Stimulated activated CD8-positive, alpha-beta memory T cell treated with anti-CD3 and anti-CD28 coated beads, Interleukin-2, amount 100 ng/mL, for 1 hour (primary cell): Measurements from ENCODE around the gene BANP.
"Not testable (repeated sequence)": the region's sequence is repeated elsewhere in the genome, so short reads cannot be mapped to it uniquely, and the experiment has no call there.

Experiments
- DNase-seq, 2 donors: peaks; one replicate each; pipeline ENCODE4 v3.0.0-alpha.2; 2020; ENCODE audit warnings: low read depth in 2 of 2

BANP gene

DNA sequence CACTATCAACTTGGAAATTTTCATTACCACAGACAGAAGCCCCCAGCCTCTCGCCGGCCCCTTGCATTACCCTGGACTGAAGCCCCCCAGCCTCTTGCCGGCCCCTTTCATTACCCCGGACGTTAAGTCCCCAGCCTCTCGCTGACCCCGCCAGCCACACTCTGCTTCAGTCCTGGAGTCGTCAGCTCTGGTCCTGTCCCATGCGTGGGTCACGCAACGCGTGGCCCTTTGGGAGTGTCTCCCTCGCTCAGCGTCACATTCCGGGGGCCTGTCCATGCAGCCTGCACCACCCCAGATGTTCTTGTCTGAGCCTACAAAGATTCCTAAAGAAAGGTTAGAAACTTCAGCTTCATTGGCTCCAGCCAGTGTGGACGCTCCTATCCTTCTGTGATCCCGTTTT, 153.1 kb downstream of the BANP start:
- DNase-seq, result not testable (repeated sequence)

- not testable (repeated sequence) for DNase-seq
Observed at GRCh38 chr16:88105574-88106140, 154.4 kb downstream of the BANP start.

- not testable (repeated sequence) for DNase-seq
Observed at GRCh38 chr16:88106566-88106965, 155.3 kb downstream of the BANP start.

GRCh38 chr16:88108762-88109161, 157.5 kb downstream of the BANP start:
- no peak for DNase-seq

- not testable (repeated sequence) for DNase-seq
Observed at GRCh38 chr16:88109726-88110621, 158.7 kb downstream of the BANP start.

- not testable (repeated sequence) for DNase-seq
Observed at GRCh38 chr16:88110875-88111494, 159.8 kb downstream of the BANP start.

DNA sequence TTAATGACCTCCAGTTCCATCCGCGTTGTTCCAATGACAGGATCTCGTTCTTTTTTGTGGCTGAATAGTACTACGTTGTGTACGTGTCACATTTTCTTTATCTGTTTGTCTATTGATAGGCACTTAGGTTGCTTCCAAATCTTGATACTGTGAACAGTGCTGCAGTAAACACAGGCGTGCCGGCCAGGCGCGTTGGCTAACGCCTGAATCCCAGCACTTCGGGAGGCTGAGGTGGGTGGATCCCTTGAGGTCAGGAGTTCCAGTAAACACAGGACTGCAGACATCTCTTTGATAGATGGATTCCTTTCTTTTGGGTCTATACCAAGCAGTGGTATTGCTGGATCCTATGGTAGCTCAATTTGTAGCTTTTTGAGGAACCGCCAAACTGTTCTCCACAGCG, 160.7 kb downstream of the BANP start:
- DNase-seq, result not testable (repeated sequence)

GRCh38 chr16:88113545-88114045, 162.4 kb downstream of the BANP start:
- DNase-seq, result no peak

- DNase-seq, result not testable (repeated sequence)
Observed at GRCh38 chr16:88114541-88115228, 163.5 kb downstream of the BANP start.

DNA sequence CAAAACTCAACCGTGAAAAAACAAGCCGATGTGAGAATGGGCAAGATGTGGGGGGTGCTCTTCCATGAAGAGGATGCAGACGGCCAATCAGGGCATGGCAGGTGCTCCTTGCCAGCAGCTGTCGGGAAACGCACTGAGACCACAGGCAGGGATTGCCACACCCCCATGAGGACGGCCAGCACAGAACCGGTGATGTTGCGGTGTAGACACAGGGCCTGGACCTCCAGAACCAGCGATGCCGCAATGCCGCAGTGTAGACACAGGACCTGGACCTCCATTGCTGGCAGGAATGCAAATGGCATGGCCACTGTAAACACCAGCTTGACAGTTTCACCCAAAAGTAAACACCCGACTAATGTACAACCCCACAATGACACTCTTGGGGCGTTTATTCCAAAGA, 164.9 kb downstream of the BANP start:
- no peak for DNase-seq

GRCh38 chr16:88117476-88117868, 166.2 kb downstream of the BANP start:
- DNase-seq, result no peak

GRCh38 chr16:88118376-88118775, 167.1 kb downstream of the BANP start:
- no peak for DNase-seq

DNA sequence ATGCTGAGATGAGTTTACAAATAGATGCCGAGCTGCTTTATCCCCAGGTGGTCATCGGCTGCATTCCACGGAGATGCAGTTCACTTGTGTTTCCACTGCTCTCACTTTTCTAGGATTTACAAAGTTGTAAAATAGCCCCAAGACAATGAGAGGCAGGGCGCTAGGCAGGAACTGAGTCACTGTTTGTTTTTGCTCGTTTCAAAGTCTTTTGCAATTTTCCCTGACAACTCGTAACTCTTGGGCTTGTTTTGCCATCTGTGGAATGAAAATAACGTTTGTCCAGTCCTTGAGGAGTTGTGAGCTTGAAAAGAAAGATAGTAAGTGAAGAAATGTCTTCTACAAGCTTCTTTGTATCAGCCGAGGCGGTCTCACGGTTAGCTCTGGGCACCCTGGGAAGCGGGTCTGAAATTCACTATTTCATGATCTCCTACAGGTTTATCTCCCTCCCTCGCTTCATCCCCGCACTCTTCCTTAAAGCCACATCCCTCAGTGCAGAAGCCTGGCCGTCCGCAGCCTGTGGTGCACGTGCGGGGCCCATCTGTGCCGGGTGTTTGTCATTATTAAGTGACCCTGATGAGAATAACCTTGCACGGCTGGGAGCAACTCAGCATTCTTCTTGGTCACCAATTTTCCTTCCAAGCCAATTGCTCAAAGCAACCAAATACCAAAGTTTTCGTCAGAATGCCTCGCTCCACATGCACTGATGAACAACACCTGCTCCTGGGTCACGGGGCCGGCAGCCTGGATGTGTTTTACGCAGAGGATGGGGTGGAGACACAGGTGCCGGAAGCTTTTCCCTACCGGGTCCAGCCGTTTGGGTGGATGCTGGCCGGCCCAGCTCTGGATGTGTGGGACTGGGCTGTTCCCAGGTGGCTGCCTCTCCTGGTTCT, 167.9 kb downstream of the BANP start:
- DNase-seq, result not testable (repeated sequence)

DNA sequence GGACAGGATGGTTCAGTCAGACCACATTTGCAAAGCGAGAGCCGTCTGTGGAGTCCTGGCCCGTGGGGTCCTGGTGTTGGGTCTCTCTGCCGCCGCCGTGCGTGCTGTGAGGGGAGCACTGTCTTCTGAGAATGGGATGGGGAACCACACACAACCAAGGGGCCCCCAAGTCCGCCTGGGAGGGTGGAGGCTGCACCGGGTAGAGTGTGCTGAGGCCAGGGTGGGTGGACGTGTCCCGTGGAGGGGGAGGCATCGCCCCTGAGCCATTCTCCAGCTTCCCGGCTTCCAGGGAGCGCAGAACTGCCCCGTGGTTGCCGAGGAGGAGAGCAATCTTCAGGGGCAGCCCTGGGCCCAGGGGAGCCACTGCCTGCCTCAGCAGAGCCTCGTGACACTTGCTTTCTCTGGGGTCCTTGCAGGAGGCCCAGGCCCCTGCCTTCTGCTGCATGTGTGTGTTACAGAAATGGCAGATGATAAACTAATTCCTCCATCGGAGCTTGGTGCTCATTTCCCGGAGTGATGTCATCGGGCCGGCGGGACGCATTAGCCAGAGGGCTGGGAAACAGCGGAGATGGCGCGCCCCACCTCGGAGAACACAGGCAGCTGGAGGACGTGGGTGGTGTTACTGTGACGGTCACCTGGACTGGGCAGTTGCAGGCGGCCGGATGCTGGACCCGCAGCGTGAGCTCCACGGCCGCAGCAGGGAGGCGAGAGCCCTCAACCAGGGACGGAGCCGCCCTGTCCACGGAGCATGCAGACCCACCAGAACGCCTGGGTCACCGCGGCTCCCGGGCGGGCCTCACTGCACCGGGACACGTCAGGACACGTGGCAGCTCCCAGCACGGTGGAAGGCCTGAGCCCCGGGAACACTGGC, 168.9 kb downstream of the BANP start:
- DNase-seq, result not testable (repeated sequence)

DNA sequence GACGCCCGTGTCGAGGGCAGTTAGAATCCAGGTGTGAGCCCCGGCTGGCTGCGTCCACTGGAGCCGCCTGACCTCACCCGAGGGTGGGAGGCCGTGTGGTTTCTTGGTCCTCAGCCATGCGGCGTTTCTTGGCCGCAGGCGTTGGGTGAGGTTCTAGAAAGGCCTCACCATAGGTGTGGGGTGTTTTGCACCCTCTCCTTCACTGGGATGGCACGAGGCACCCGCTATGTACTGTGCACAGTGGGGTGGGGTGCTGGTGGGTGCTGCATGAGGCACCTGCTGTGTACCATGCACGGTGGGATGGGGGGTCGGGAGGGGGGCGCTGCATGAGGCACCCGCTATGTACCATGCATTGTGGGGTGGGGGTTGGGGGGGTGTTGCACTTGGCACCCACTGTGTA, 169.6 kb downstream of the BANP start:
- DNase-seq, result no peak

- DNase-seq, result not testable (repeated sequence)
Observed at GRCh38 chr16:88121391-88121790, 170.2 kb downstream of the BANP start.

- no peak for DNase-seq
Observed at GRCh38 chr16:88121886-88122580, 170.8 kb downstream of the BANP start.
